CMK (cell line): ENCODE measurements around the gene PTGER3.
"Not testable (repeated sequence)": the region's sequence is repeated elsewhere in the genome, so short reads cannot be mapped to it uniquely, and the experiment has no call there.

ENCODE experiments used
- DNase-seq: peaks from one replicate; pipeline ENCODE4 v3.0.0-alpha.2; 2010; ENCODE audit warnings: low read depth

Gene PTGER3

GRCh38 chr1:71002709-71003475 is 44.7 kb downstream of the PTGER3 start:
- no peak for DNase-seq

- DNase-seq: no peak
Observed at GRCh38 chr1:71001624-71002023, 46.0 kb downstream of the PTGER3 start.

GRCh38 chr1:70997793-70998192 is 49.8 kb downstream of the PTGER3 start:
- DNase-seq: no peak

DNA sequence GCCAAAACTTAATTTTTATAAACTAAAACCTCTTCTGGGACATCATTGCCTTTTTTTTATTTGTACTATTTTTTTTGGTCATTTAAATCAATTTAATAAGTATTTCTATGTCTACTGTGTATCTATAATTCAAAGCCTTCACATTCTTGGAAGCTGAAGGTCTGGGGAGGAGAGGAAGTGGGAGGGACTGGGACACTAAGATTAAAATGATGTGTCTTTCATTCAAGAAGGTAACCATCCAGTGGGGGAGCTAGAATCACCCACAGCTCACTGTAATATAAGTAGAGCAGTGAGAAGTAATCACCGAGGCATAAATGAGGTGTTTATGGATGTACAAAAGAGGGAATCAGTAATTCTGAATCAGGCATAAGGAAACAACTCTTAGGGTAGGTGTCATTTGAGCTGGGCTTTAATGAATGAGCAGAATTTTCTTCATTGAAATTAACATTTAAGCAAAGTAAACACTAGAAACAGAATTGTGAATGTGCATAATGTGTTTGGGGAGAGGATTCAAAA is 52.8 kb downstream of the PTGER3 start:
- peak; percentile 46 for DNase-seq

GRCh38 chr1:70993798-70994197 is 53.8 kb downstream of the PTGER3 start:
- DNase-seq: peak; percentile 56

DNA sequence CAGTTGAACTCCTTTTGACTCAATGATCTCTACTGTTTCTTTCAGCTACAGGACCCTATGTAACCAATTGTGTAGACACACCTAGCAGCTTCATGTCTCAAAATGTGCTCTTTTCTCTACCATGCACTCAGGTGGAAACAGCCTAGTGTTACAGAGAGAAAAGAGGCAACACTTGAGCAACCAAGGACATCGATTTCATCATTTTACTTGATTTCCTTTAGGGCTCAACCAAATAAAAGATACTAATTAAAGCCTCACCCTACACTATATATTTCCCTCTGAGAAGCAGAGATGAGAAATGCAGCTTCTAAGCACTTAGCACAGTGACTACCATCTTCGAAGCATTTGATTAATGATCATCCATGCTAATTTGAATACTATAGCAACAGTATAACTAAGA is 55.1 kb downstream of the PTGER3 start:
- DNase-seq: no peak

DNA sequence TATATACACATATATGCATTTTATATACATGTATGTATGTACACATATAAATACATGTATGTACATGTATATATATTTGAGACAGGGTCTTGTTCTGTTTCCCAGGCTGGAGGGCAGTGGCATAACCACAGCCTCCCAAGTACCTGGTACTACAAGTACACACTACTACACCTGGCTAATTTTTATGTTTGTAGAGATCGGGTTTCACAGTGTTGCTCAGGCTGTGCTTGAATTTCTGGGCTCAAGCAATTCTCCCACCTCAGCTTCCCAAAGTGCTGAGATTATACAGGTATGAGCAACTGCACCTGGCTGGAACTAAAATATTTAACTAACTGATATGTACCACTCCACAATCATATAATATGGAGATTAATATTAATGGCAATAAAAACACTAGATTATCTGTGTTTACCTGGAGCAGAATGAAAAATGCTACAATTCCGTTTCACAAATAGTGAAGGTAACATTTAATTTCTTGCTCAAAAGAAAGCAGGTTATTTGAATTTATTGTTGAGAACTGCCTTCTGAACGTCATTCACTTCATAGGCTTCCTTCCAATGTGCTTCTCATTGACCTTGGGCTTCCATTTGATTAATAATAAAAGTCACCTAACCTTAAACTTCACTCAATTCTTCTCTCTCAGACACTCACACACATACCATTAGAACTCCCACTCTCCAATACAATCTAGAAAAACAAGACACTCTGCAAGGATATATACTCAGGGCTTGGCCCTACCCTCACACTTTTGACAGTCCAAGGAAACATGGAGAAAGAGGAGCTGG is 57.0 kb downstream of the PTGER3 start:
- no peak for DNase-seq

GRCh38 chr1:70987497-70987896 is 60.1 kb downstream of the PTGER3 start:
- DNase-seq: no peak

GRCh38 chr1:70985776-70986225 is 61.8 kb downstream of the PTGER3 start:
- DNase-seq: not testable (repeated sequence)

DNA sequence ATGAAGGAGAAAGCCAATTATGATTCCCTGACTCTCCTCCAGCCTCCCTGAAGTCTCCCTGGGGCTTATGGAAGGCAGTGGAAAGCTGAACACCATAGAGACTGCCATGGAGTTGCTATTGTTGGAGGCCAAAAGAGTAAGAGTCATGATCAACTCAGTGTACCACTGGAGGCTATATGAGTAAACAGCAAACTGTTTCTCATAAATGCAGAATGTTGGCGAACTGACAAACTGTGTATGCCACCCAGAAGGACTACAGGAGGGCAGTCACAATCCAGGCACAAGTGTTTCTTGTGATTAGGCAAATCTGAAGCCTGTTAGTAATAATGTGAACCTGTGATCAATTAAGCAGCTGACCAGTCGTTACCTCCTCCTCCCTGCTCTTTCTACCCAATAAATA is 62.3 kb downstream of the PTGER3 start:
- DNase-seq: not testable (repeated sequence)

GRCh38 chr1:70980361-70980760 is 67.3 kb downstream of the PTGER3 start:
- no peak for DNase-seq

DNA sequence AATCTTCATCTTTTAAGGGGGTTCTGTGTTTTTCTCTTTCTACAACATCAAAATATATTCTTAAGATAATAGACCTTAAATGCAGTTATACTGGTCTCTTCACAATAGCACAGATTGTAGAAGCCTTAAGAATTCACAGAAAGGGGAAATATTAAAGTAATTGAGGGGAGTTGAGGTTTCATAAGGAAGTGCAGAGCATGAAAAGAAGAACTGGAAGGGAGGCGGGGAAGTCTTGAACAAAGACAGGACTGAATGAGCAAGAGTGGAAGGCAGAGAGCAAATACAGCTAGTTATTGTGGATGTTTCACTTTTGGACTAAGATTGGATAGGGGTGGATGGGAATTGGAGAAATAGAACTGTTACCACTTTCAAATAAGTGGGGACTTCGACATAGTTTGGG is 67.7 kb downstream of the PTGER3 start:
- DNase-seq: no peak

GRCh38 chr1:70979313-70979712 is 68.3 kb downstream of the PTGER3 start:
- no peak for DNase-seq

GRCh38 chr1:70978623-70979022 is 69.0 kb downstream of the PTGER3 start:
- DNase-seq: peak; percentile 11

DNA sequence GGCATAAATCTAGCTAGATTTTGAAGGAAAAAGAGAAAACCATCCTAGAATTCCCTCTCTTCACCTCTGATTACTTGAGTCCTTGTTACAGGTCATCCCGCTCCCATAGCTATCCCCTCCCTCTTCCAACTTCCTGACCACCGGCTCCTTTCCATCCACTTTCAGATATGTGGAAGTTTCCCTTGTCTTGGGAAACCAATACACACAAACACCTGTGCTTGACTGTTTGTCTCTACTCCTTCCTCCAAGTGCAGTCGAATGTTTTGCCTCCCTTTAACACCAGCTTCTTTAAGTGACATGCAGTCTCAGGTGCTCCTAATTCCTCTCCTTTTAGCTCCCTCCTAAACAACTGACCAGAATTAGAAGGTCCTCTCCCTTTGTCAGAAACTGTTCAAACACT is 70.0 kb downstream of the PTGER3 start:
- DNase-seq: no peak

DNA sequence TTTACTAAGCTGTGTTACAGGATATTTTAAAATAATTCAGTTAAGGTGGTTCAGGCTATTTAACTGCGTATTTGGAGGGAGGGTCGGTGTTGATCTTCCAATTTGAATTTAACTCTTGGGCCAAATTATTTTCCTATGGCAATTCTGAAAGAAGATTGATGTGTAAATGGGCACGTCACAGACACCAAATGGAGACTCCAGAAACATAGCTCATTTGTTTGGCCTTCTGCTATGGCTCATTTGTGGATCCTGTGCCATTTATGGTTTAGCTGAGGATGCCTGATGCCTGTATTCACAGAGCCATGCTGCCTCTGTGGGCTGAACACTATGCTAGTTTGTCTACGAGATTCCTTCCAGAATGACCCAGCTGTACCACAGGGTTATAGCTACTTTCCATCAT is 70.6 kb downstream of the PTGER3 start:
- DNase-seq: no peak

GRCh38 chr1:70973754-70974153 is 73.9 kb downstream of the PTGER3 start:
- DNase-seq: no peak

DNA sequence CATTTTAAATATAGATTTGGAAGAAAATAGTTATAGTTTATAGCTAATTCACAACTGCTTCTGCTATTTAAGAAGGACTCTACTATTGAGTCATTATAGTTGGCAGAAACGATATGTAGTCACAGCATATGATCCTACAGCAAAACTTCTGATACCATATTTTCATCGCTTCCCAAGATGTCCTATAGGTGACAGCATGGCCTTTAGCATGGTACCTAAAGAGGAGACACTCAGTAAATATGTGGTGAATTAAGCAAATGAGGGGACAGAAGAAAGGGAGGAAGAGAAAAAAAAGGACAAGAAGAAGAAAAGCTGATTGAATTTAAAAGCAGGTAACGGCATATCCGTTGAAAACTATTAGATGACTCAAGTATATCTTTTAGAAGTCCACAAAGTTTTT is 77.2 kb downstream of the PTGER3 start:
- DNase-seq: no peak

- DNase-seq: no peak
Observed at GRCh38 chr1:70966018-70966638, 81.5 kb downstream of the PTGER3 start.

GRCh38 chr1:70963374-70963773 is 84.2 kb downstream of the PTGER3 start:
- DNase-seq: no peak

DNA sequence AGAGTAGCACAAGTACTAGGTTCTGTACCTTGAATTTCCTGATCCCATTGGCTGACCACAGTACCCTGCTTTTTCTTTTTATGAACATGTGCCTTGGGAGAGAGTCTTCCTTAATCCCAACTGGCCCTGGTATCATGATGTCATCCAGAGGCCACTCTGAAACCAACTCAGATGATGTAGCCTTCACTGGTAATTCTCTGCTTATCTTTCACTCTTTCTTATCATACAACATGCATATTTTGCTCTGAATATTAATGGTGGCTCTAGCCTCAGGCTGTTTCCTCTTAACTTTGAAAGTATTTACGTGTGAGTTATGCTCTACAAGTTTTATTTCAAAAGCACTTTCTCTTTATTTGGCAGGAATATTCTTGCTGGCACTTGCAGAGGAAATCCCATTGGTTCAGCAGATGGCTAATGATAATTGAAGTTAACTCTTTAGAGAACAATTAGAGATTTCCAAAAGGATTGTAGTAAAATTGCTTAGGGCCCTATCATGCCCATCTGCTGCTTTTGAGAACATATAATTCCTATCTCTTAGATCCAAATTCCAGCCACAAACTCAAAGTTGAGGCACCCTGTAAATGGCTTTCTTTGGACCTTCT is 86.1 kb downstream of the PTGER3 start:
- no peak for DNase-seq

- DNase-seq: no peak
Observed at GRCh38 chr1:70948396-70949017, 99.1 kb downstream of the PTGER3 start.
